Mammary epithelial cell (primary cell): ENCODE data around the gene EFNB2.

Experiments
- CTCF ChIP-seq, 2 donors: IDR thresholded peaks in 1 of 2; conservative IDR thresholded peaks in 1 of 2; 2 replicates each; pipeline ENCODE4 v1.5.1; 2011 to 2012; ENCODE audit warnings: inconsistent platforms in 2 of 2, low read length in 2 of 2, mild to moderate bottlenecking in 2 of 2, control low read depth in 1 of 2, low read depth in 1 of 2; ENCODE audit not compliant: insufficient read depth in 1 of 2; ENCODE audit errors: extremely low read depth in 1 of 2
- EZH2 ChIP-seq: IDR thresholded peaks from 2 replicates; pipeline ENCODE4 v1.6.1; 2012; ENCODE audit warnings: low read length, inconsistent platforms, borderline replicate concordance

GRCh38 chr13:106473154-106473553, 62.3 kb downstream of the EFNB2 start:
- TF ChIP-seq CTCF (conservative IDR thresholded peaks at IDR 0.05 in 1 of 2, IDR thresholded peaks at IDR 0.05 in 1 of 2; ENCODE audit: extremely low read depth in 1 of 2, insufficient read depth in 1 of 2, low read depth in 1 of 2, low read length in 2 of 2) (no peak), EZH2 (no peak)
